ENCODE data around the gene RPL13.
"Not testable (repeated sequence)": the region's sequence is repeated elsewhere in the genome, so short reads cannot be mapped to it uniquely, and the experiment has no call there.

RPL13 gene

DNA sequence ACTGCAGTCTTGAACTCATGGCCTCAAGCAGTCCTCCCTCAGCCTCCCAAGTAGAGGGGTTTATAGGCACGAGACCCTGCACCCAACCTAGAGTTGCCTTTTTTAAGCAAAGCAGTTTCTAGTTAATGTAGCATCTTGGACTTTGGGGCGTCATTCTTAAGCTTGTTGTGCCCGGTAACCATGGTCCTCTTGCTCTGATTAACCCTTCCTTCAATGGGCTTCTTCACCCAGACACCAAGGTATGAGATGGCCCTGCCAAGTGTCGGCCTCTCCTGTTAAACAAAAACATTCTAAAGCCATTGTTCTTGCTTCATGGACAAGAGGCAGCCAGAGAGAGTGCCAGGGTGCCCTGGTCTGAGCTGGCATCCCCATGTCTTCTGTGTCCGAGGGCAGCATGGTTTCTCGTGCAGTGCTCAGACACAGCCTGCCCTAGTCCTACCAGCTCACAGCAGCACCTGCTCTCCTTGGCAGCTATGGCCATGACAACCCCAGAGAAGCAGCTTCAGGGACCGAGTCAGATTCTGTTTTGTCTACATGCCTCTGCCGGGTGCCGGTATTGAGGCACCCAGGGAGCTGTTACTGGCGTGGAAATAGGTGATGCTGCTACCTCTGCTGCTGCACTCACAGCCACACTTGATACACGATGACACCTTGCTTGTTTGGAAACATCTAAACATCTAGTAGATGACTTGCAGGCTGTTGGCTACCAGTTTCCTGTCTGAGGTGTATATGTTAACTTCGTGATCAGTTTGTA lies 3.3 kb downstream of the RPL13 start:
- no peak for DNase-seq

DNA sequence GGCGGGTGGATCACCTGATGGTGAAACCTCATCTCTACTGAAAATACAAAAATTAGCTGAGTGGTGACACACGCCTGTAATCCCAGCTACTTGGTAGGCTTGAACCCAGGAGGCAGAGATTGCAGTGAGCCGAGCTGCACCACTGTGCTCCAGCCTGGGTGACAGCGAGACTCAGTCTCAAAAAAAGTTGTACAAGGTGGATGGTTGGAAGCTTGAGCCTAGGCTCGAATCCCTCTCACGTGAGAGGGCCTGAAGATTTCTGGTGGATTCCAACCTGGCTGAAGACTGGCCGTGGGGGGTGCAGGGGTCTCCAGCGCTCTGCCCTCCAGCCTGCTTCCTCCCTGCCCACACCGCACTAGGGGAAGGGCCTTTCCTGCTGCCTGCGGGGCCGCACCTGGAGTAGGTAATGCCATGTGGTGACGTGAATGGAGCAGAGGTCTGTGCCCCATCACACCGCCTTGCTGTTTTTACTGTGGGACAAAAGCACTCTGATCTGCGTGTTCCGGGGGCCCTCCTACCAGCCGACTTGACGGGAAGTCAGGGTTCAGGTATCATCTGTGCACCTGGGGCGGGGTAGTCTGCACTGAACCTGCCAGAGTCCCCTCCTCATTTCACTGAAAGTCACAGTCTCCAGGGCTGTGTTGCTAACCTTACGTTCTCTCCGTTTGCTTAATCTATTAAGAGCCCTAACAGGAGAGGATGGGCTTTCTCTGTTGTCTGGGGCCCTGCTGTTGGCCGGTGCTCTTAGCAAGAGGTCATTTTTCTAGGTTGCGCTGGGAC lies 4.2 kb downstream of the RPL13 start:
- peak; percentile 21 for DNase-seq

DNA sequence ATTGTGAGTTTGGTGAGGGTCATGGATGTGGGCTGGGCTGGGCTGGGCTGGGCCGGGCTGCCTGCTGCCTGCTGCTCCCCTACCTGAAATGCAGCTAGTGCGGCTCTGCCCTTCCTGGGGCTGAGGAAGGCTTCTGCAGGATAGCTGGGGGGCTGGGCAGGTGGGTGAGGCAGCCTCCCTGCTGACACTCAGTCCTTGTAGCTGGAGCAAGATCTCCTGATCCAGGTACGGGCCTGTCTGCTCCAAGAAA lies 4.7 kb downstream of the RPL13 start:
- DNase-seq: no peak

DNA sequence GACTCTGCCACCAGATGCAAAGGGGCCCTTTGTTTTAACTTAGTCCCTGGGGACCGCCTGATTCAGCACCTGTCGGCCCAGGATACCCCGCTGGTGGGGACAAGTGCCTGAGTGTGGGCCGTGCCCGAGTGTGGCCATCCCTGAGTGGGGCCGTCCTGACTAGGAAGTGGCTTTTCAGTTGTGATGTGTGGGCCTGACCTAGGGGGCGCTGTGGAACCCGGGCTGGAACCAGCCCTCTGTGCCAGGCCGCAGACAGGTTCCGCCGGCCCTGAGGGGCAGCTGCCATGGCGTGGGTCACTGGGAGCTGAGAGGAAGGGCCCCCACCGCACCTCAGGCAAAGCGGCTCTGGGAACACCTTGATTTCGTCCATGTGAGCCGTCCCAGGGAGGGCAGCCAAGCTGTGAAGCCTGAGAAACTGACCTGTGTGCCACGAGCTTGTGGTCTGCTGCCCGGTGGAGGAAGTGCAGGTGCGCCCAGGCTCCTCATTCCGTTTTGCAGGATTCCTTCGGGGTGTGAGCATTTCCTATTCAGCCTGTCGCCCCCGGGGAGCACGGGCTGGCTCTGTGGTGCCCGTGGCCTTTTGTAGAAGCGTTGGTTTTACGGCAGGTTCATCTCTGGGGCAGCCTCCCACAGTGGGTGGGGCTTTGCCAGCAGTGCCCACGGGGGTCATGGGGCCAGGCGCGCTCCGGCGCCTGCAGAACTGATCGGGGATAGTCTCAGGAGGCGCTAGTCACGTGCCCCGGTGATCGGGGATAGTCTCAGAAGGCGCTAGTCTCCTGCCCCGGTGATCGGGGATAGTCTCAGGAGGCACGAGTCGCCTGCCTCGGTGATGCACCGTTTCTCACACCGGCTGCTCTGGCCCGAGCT lies 5.3 kb downstream of the RPL13 start:
- DNase-seq: peak; percentile 59

DNA sequence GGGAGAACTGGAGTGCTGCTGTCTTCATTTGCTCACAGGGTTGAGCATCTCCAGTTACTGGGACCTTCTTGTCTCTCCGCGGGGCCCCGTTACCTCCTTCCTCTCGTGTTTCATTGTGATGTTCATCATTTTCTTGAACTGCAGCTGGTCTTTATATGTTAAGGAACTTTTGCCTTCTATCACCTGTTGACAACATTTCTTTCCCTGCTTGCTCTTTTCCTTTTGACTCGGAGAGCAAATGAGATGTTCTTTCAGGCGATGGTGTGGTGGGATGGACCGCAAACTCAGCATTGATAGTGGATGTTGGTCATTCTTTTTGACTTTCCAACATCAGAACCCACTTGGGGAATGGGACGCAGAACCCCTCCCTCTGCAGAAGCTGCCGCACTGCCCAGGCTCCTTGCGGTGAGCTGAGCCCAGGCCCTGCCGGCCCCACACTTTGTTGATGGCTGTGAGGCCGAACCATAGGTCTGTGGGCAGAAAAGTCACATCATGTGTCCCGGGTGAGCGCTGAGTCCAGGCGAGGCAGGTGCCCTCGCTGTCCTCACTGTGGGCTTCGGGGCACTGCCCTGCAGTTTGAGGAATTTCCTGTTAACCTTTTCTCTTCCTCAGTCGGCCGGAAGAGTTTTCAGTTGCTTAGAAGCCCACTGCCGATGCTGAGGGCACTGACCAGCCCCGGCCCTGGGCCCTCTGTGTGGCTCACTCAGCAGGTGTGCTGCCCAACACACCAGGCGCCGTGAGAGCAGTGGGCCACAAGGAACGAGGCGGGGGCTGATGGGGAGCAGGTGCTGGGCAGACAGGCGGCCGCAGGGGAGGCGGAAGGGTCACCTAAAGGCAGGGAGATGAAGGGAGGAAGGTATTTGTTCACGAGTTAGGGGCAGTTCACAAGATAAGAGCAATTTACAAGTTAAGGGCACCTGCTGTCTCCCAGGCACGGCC lies 7.4 kb downstream of the RPL13 start:
- DNase-seq: no peak

DNA sequence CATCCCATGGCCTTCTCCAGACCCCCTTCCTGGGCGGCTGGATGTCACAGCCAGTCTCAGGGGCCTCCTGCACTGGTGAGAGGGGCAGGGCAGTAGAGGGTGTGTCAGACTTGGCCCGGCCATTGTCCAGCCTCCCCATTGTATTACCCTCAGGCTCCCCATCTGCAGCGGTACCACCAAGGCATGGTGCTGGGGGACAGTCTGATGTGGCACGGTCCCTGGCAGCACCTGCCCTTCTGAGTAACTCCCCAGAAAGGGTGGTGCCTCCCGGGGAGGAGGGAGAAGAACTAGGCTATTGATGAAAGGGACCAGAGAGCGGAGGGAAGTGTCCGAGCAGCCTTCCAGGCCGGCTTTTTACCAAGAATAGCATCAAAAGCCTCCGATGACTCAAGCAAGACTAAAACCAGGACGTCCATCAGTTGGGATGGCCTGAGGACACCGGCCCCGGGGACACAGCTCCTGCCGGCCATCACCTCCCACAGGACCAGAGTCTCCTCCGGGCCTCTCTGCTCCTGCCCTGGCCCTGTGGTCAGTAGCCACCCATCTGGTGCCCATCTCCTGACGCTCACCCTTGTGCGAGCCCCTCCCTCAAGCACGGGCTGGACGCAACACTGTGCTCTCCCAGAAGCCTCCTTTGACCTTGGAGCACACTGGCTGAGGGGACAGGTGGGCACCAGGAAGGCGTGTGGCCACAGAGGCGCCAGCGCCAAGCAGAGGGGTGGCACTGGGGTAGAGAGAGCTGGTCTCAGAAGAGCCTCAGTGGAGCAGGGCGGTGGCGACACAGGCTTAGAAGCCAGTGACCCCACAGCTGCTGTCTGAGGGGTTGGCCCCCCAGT lies 9.2 kb downstream of the RPL13 start:
- no peak for DNase-seq

DNA sequence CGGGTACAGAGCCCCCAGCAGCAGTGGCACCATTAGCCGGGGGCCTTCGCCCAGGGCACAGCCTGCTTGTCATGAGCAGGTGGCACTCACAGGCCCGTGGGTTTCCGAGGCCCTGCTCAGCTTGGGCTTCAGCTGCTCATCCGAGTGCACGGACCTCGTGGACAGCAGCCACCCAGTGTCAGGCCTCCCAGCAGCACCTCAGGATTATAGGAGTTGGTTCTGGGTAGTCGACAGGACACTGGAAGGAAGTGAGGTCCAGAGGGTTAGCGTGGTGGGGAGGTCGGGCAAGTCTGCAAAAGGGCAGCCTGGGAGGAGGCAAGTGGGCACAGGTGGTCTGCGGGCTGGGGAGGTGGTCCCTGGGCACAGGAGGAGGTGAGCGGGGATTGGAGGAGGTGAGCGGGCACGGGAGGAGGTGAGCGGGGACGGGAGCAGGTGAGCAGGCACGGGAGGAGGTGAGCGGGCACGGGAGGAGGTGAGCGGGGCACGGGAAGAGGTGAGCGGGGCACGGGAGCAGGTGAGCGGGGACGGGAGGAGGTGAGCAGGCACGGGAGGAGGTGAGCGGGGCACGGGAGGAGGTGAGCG lies 10.0 kb downstream of the RPL13 start:
- DNase-seq: no peak

DNA sequence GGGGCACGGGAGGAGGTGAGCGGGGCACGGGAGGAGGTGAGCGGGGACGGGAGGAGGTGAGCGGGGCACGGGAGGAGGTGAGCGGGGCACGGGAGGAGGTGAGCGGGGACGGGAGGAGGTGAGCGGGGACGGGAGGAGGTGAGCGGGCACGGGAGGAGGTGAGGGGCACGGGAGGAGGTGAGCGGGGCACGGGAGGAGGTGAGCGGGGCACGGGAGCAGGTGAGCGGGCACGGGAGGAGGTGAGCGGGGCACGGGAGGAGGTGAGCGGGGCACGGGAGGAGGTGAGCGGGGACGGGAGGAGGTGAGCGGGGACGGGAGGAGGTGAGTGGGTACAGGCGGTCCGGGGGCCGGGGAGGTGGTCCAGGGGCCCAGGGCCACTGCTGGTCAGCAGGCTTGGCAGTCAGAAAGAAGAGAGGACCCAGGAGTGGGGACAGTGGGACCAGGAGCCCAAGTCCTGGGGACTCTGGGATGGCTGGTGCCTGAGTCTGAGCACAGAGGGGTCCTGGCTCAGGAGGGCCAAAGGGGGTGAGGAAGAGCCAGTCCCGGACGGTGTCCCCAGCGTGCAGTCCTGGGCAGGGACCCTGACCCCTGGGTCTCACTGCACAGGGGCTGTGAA lies 10.6 kb downstream of the RPL13 start:
- DNase-seq: not testable (repeated sequence)

DNA sequence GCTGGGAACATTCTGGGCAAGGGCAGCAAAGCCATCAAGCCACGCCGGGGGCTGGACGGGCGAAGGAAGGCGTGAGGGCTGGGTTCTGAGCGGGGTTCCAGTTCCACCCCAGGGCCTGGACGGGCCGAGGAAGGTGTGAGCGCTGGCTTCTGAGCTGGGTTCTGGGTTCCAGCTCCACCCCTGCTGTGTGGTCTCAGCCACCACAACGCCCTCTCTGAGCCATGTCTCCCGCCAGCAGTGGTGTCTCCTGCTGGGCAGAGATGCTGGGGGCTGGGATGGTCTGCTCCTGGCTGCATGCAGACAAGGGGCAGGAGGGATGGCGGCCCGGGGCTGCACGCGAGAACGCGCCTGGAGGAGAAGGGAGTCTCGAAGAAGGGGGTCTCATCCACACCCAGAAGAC lies 11.2 kb downstream of the RPL13 start:
- no peak for DNase-seq

DNA sequence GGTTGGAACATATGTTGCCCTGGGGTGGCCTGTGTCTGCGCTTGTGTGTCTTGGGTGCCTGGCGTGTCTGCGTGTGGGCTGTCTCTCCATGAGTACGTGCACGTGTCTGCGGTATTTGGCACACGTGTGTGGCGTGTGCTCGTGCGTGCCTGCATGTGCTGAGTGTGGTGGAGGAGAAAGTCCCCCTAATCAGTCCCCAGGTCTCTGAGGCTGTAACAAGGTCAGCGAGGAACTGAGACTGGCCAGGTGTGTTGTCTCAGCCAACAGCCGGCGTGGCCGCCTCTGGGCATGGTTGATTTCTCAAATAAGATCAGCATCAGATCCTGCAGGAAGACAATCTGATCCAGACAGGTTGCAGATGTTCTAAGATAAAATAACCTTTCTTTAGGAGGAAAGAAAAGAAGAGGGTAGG lies 11.6 kb downstream of the RPL13 start:
- DNase-seq: no peak

DNA sequence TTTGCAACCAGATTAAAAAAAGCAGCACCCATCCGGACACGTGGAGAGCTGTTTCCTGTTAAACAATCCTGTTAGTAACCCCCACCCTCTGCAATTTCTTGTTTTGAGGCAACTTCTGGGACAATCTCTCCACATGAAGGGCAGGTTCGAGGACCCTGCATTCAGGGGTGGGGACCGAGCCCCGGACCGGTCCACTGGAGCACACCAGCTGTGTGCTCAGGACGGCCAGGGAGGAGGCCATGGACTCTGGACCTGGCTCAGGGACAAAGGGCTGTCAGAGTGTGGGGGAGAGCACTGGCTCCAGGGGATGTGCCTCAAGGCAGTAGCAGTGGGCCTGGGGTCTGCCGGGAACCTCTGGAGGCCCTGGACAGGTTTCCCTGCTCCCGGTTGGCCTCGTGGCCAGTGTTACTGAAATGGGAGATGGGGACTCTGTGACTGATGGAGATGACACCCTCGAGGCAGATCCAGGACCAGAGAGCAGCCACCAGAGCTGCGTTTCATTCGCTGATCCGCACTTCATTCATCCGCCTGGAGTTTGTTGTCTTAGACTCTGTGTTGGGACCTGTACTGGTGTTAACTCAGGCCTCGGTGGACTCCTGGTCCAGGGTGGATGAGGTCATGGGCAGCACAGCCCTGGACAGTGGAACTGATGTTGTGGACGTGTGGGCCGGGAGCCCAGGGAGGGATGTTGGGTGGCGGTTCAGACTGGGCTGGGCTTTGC lies 12.2 kb downstream of the RPL13 start:
- DNase-seq: no peak

DNA sequence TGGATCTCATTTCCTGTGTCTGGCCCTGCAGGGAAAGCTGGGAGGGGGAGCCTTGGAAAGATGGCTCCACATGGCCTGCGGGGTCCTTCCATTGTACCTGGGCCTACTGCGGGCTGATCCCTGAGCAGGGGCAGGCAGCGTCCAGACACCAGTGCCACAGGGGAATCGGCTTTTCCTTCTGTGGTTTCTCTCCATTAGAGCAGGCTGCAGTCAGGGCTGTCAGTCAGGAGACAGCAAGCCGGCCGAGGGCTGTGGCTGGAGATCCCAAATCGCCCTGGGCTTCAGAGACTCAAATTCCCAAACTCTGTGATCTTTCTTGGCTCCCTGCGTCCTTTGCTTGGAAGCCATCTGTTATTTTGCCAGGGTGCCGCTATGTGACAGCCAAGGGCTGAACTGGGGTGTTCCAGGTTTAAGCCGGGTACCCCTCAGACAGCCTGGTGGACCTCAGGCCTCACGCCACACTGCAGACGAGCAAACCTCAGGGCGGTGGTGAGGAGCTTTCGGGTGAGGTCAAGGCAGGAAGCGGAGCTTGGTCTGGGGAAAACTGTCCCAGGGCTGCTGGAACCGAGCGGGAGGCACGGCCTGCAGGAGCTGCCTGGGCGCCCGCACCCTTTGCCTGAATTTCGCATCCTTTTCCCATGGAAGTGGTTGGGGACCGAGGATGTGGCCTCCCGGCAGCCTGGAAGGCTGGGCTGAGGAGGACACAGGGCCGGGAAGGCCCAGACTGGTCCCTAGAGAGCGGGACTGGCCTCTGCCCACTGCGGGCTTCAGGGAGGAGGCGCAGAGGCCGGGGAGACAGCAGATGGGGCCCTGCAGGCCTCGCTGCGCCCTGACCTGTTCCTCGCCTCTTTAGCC lies 13.6 kb downstream of the RPL13 start:
- no peak for DNase-seq

DNA sequence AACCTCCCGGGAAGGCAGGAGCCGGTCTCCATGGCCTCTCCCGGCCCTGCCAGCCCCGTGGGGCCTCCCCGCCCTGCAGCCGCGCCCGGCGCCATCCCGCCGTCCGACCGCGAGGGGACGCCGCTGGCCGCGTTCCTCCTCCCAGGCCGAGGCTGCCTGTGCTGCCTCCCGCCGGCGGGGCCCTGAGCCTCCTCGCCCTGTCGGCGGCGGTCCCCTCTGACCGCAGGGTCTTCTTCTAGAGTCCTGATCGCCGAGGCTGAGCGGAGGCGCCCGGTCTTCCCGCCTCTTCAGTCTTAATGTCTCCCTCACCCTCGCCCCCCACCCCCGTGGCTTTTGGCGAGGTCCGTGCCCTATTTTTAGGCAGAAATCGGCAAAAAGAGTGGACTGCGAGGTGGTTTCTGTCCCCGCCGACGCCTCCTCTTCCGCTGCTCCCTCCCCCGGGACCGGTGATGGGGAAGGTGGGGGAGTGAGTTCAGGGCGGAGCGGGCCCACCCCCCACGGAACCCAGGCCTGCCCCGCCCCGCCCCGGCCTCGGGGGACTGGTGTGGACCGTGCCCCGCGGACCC lies 14.3 kb downstream of the RPL13 start:
- DNase-seq: peak; percentile 63

DNA sequence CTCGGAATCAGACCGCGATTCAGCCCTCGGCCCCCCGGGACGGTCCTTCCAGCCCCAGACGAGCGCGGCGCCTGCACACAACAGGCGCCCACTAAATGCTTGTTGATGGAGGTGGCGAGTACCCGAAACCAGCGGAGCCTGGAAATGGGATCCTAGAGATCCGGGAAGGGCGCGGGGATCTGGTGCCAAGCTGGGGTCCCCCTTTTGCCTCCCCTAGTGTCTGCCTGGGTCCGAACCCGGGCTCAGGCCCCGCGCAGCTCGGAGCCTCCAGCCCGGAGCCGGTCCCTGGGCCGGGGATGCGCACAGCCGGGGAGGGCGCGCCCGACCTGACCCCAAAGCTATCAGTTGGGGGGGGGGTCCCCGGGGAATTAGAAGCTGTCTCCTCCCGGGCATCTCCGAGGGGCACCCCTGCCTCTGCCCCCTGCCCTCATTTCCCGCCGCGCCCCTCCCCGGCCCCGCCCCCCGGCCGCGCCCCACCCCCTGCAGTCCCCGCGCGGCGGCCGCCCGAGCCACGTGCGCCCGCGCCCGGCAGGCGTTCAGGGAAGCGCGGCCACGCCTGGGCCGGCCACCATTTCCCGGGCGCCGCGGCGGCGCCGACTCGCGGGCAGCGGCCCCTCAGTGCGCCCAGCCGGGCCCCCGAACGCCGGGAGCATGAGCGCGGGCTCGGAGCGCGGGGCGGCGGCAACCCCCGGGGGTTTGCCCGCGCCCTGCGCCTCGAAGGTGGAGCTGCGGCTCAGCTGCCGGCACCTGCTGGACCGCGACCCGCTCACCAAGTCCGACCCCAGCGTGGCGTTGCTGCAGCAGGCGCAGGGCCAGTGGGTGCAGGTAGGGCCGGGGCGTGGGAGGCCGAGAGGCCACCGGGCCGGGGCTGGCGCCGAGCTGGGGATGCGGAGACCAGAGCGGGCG lies 15.0 kb downstream of the RPL13 start, which contains the start of gene CPNE7:
Gene CPNE7 (plus strand): TSS at position 512 of the 906 bp plus-strand sequence. CDS start 140 bp downstream, at position 652.
- DNase-seq: peak; percentile 16

DNA sequence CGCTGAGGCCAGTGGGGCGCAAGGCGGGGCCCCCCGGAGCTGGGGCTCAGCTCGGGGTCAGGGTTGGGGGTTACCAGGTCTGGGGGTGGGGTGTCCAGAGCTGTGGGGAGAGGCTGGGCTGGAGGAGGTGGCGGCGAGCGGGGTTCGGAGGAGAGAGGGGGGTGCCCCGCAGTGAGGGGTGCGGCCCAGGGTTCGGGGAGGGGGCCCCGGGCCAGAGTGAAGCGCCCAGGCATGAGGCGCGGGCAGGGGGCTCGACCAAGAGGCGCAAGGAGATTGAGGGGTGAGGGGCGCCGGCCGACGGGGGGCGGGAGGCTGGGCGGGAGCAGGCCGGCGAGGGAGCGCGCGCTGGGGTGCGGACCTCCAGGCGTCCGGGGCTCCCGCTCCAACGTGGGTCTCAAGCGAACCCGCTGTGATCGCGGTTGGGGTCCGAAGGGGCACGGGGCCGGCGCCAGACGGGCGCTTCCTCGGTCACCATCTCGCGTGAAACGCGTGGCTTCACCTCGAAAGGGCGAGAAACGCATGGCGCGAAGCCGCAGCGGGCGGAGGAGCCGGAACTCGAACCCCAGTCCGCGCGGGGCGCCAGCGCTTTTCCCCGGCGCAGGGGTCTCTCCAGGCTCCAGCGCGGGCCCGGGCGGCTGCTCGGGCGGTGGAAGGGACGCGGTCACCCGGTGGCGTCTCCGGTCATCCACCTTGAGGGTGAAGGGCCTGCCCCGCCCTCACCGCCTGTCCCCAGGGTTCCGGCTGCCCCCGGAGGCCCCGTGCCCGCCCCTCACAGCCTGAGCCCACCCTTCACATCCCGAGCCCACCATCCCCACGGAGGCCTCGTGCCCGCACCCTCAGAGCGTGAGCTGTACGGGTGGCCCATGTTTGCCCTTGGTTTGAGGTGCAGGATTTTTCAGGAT lies 15.9 kb downstream of the RPL13 start:
- DNase-seq: no peak

DNA sequence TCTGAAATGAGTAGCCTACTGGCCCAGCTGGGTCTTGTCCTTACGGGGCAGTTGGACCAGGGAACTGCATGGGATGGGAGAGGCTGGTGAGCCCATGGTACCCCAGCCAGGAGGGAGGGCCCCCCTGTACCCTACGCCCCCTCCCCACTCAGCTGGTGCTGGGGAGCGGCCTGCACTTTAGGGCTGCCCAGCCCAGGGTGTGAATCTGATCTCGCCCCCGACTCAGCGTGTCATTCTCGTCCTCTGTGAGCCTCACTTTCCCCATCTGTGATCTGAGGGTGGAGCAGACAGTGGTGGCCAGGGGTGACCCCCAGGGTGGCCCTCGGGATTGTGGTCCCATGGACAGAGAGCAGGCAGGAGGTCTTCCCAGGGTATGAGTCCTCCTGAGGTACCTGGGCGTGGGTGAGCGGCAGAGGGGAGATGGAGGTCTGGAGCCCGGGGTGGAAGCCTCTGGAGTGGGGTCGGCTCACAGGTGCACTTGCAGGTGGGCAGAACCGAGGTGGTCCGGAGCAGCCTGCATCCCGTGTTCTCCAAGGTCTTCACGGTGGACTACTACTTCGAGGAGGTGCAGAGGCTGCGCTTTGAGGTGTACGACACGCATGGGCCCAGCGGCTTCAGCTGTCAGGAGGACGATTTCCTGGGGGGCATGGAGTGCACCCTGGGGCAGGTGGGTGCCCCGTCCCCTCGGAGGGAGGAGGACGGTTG lies 16.7 kb downstream of the RPL13 start:
- DNase-seq: no peak
